ENCODE data around the gene HTRA3. TPM values are rescaled to one million over a fixed set of nuclear protein-coding genes. Genes with fewer than 3 reads are reported as not detected.

HTRA3 gene
- total and polyA plus RNA-seq, 5 donors: 52.8 to 133 (median 89.3) TPM

Other genes with a start within 250 kb of the HTRA3 start
- 10 to 100 TPM in 2 of 4 donors, 1 to 10 TPM in 2; 6.2 to 17.4 (median 9.6) TPM for gene ABLIM2, start 110.9 kb upstream of the HTRA3 start, total RNA-seq
- 4.2 TPM for gene ABLIM2, start 110.9 kb upstream of the HTRA3 start, polyA plus RNA-seq
- gene SH3TC1, start 70.5 kb upstream of the HTRA3 start, total RNA-seq: 10 to 100 TPM in 3 of 4 donors, 1 to 10 TPM in 1; 6.6 to 17.1 (median 11.1) TPM
- 5.4 TPM for gene SH3TC1, start 70.5 kb upstream of the HTRA3 start, polyA plus RNA-seq
- gene ACOX3, start 171.0 kb downstream of the HTRA3 start, total RNA-seq: 10 to 100 TPM; 52.9 to 94.8 (median 55.1) TPM
- 25.7 TPM for gene ACOX3, start 171.0 kb downstream of the HTRA3 start, polyA plus RNA-seq
- gene TRMT44, start 171.0 kb downstream of the HTRA3 start, total RNA-seq: 10 to 100 TPM; 10.2 to 12.9 (median 12.5) TPM
- 7.6 TPM for gene TRMT44, start 171.0 kb downstream of the HTRA3 start, polyA plus RNA-seq

Data from right cardiac atrium (tissue), 5 donors.